Left lung (tissue), 10 donors: ENCODE results near the gene DTNB. TPM values are rescaled to one million over a fixed set of nuclear protein-coding genes. Genes with fewer than 3 reads are reported as not detected.

Source experiments
- ATAC-seq: fragments of 200-7000 bp; cut with Tn5 transposase; one replicate; pipeline ENCODE4 v1.9.1; 2020; ENCODE audit warnings: moderate library complexity
- DNase-seq, 4 donors: peaks; one replicate each; pipeline ENCODE4 v3.0.0-alpha.2; 2013 to 2020
- H3K27ac ChIP-seq, 2 donors: fragments of 200-600 bp; sonication (generic) in 1 of 2; one replicate each; pipeline versions ENCODE4 v1.5.0 to v1.8.0; 2020 to 2021
- H3K27me3 ChIP-seq, 2 donors: fragments of 200-600 bp; sonication (generic) in 1 of 2; one replicate each; pipeline versions ENCODE4 v1.5.0 to v1.8.0; 2020 to 2021
- H3K36me3 ChIP-seq, 2 donors: fragments of 200-600 bp; sonication (generic) in 1 of 2; one replicate each; pipeline versions ENCODE4 v1.5.0 to v1.8.0; 2020 to 2021
- H3K4me1 ChIP-seq, 2 donors: fragments of 200-600 bp; one replicate each; pipeline ENCODE4 v1.8.0; 2021
- H3K4me3 ChIP-seq, 2 donors: fragments of 200-600 bp; sonication (generic) in 1 of 2; one replicate each; pipeline versions ENCODE4 v1.5.0 to v1.8.0; 2020 to 2021; ENCODE audit warnings: mild to moderate bottlenecking in 1 of 2
- H3K9me3 ChIP-seq, 2 donors: fragments of 200-600 bp; sonication (generic) in 1 of 2; one replicate each; pipeline versions ENCODE4 v1.5.0 to v1.8.0; 2020 to 2021
- CTCF ChIP-seq, 2 donors: fragments of 200-600 bp; sonication (generic) in 1 of 2; IDR thresholded peaks; one replicate each; pipeline versions ENCODE4 v1.5.0 to v1.8.0; 2021; ENCODE audit warnings: antibody characterized with exemption in 2 of 2
- intact Hi-C, 2 donors: fragments of 100-400 bp; cut with DNase I; formaldehyde crosslinking; loops; one replicate each; pipeline versions ENCODE4 v1.11.2 to v1.14.2; 2022
- polyA plus RNA-seq, 6 donors: library from polyadenylated mRNA; unstranded; fragments of 120-200 nt; gene quantifications; one replicate each; pipeline ENCODE4 v1.2.1, GENCODE V29; 2013; ENCODE audit not compliant: insufficient read length in 6 of 6
- total RNA-seq, 2 donors: library from RNA; stranded (reverse); fragmentation: NEBNext Ultra II Directional; extraction: Animal tissue kit (Norgen Biotek cat#: 25700); gene quantifications; one replicate each; pipeline ENCODE4 v1.2.1, GENCODE V29; 2021
- donor health status: DM: no; HTN: yes; CAD: no.
- donor health status: DM: no; HTN: no; CAD: no.

Gene DTNB
- total and polyA plus RNA-seq, 8 donors = 17.6 to 32.5 (median 29.5) TPM

GRCh38 chr2:25701801-25702200 lies 28.4 kb upstream of the DTNB start:
- Histone ChIP-seq H3K9me3 (no peaks in the 10 kb centered on the region), H3K27ac (no peak overlapping the region), H3K4me1 (no peaks in the 10 kb centered on the region), H3K36me3 (no peaks in the 10 kb centered on the region), H3K4me3 (no peak overlapping the region), H3K27me3 (no peaks in the 10 kb centered on the region)
- DNase-seq (no peak), ATAC-seq (no peak)
- intact Hi-C loops = no loop called here
- TF ChIP-seq CTCF (IDR thresholded peaks at IDR 0.05) = no peak

DNA sequence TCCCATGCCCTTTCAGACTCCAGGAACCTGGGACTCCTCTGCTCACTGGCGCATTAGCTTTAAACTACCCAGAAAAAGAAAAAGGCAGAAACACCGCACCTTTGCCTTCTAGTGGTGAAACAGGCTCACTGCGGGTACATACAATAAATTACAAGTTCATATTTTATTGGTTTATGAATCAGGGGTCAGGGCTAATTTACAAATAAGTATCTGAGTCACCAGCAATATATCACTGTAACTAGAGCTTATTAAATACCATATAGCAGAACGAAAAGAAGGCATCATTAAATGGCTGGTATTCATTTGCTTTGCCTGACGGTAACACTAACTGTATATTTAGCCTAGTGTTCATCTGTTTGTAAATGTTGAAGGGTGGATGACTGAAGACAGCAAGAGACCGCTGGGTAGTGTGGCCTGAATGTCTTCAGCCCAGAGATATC lies 26.9 kb upstream of the DTNB start:
- no peaks in the 10 kb centered on the region for H3K9me3 ChIP-seq
- DNase-seq (no peak), ATAC-seq (peak; percentile 83)
- intact Hi-C loops = no loop called here
- no peaks in the 10 kb centered on the region for H3K4me1 ChIP-seq
- no peaks in the 10 kb centered on the region for H3K36me3 ChIP-seq
- no peaks in the 10 kb centered on the region for H3K27me3 ChIP-seq
- TF ChIP-seq CTCF (IDR thresholded peaks at IDR 0.05) = peak; percentile 57 to 60
- H3K4me3 ChIP-seq = no peak overlapping the region
- H3K27ac ChIP-seq = no peak overlapping the region

- Histone ChIP-seq H3K4me1 (no peaks in the 10 kb centered on the region), H3K27ac (no peak overlapping the region), H3K27me3 (no peaks in the 10 kb centered on the region), H3K9me3 (no peaks in the 10 kb centered on the region), H3K4me3 (no peak overlapping the region), H3K36me3 (no peaks in the 10 kb centered on the region)
- no peak for TF ChIP-seq CTCF (IDR thresholded peaks at IDR 0.05)
- ATAC-seq (peak; percentile 12), DNase-seq (no peak)
- intact Hi-C loops = no loop called here
These were observed 25.8 kb upstream of the DTNB start for GRCh38 chr2:25699216-25699615.

DNA sequence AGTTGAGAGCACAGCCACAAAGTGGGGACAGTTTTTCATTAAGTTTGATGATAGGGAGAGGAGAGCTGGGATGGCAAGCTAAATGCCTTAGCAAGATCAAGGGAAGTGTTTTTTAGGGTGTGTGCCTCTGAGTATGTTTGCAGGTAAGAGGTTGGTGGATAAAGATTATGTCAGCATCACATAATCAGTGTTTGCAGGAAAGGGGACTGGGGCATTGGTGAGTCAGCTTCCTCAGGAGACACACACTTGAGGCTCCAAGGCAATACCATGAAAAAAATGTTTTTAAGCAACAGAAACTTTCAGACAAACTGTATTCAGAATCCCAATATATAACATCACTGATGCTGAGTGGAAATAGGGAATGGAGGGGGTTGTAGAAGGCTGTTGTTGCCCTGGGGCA lies 25.4 kb upstream of the DTNB start:
- H3K4me3 ChIP-seq = no peak overlapping the region
- ATAC-seq (peak; percentile 55), DNase-seq (no peak)
- no peaks in the 10 kb centered on the region for H3K27me3 ChIP-seq
- no peaks in the 10 kb centered on the region for H3K9me3 ChIP-seq
- H3K36me3 ChIP-seq = no peaks in the 10 kb centered on the region
- no peak for TF ChIP-seq CTCF (IDR thresholded peaks at IDR 0.05)
- no peak overlapping the region for H3K27ac ChIP-seq
- H3K4me1 ChIP-seq = no peaks in the 10 kb centered on the region
- intact Hi-C loops = no loop called here

DNA sequence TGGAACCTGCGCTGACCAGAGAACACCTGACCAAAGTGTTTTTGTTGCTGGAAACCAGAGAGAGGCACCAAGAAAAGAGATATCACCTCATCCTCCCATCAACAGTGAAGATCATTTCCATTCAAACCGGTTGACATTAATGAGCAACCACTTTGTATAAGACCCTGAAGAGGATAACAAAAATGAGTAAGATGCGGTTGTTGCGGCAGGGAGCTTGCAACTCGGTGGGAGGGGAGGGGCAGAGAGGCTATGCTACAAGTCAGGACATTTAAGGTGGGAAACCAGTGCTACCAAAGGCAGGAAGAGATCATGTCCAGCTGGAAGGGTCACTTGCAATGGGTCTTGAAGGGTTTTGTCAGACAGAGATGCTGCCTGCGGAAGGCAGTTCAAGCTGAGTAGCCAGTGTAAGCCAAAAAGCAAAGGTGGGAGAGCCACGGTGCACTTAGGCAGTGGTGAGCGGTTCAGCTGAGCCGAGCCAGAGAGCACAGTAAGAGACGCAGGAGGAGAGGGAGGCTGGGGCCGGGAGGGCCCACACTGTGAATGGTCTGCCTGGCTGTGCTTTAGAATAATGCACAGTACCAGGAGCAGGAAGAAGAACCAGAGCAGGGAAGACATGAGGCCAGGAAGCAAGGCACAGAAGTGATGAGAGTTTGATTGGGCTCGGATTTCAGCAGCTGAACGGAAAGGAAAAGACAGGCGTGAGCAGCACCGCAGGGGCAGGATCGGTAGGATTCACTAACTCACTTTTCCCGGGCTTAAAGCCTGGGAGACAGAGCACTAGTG lies 24.4 kb upstream of the DTNB start:
- ATAC-seq = no peak
- no peaks in the 10 kb centered on the region for H3K36me3 ChIP-seq
- no peak overlapping the region for H3K27ac ChIP-seq
- intact Hi-C loops = no loop called here
- no peak for TF ChIP-seq CTCF (IDR thresholded peaks at IDR 0.05)
- H3K27me3 ChIP-seq = no peaks in the 10 kb centered on the region
- H3K9me3 ChIP-seq = no peaks in the 10 kb centered on the region
- H3K4me1 ChIP-seq = no peaks in the 10 kb centered on the region
- no peak overlapping the region for H3K4me3 ChIP-seq
- DNase-seq = no peak
